Breast epithelium (tissue), 3 donors: ENCODE measurements around the gene DLEC1.

Experiments
- POLR2A ChIP-seq: fragments of 450-650 bp; IDR thresholded peaks from one replicate; pipeline ENCODE4 v1.6.1; 2016; ENCODE audit warnings: antibody characterized with exemption, mild to moderate bottlenecking, moderate library complexity
- POLR2AphosphoS5 ChIP-seq, 3 donors: sonication (generic); formaldehyde crosslinking; IDR thresholded peaks; one replicate each; pipeline ENCODE4 v1.6.1; 2017; ENCODE audit warnings: antibody characterized with exemption in 3 of 3
- TF ChIP-seq, protein P1 (sequence below), 3 donors: fragments of 450-650 bp; IDR thresholded peaks; one replicate each; pipeline ENCODE4 v1.5.1; 2016 to 2017; ENCODE audit warnings: antibody characterized with exemption in 3 of 3, mild to moderate bottlenecking in 3 of 3, moderate library complexity in 3 of 3

GRCh38 chr3:38149708-38150107 lies 110.7 kb downstream of the DLEC1 start:
- TF ChIP-seq, protein P1, sequence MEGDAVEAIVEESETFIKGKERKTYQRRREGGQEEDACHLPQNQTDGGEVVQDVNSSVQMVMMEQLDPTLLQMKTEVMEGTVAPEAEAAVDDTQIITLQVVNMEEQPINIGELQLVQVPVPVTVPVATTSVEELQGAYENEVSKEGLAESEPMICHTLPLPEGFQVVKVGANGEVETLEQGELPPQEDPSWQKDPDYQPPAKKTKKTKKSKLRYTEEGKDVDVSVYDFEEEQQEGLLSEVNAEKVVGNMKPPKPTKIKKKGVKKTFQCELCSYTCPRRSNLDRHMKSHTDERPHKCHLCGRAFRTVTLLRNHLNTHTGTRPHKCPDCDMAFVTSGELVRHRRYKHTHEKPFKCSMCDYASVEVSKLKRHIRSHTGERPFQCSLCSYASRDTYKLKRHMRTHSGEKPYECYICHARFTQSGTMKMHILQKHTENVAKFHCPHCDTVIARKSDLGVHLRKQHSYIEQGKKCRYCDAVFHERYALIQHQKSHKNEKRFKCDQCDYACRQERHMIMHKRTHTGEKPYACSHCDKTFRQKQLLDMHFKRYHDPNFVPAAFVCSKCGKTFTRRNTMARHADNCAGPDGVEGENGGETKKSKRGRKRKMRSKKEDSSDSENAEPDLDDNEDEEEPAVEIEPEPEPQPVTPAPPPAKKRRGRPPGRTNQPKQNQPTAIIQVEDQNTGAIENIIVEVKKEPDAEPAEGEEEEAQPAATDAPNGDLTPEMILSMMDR (IDR thresholded peaks at IDR 0.05) = no peak
- TF ChIP-seq POLR2A (no peak), POLR2AphosphoS5 (IDR thresholded peaks at IDR 0.05) (no peak)
